Osteoblast (primary cell): ENCODE measurements around the gene AP4S1. TPM values are rescaled to one million over a fixed set of nuclear protein-coding genes. Genes with fewer than 3 reads are reported as not detected.
A peak's percentile ranks its signal among the peaks of the same experiment; 100 is the strongest.

Experiments
- DNase-seq: peaks from one replicate; pipeline ENCODE4 v3.0.0; 2011; ENCODE audit warnings: low spot score, mixed read lengths; ENCODE audit not compliant: insufficient read length; ENCODE audit errors: missing footprints
- H2AFZ ChIP-seq: 2 replicates; pipeline ENCODE4 v1.6.0; 2011; ENCODE audit warnings: mild to moderate bottlenecking, low read length
- H3K27ac ChIP-seq: 2 replicates; pipeline ENCODE4 v1.5.1; 2011; ENCODE audit warnings: mild to moderate bottlenecking, low read depth, low read length, moderate library complexity
- H3K27me3 ChIP-seq: 2 replicates; pipeline ENCODE4 v1.6.0; 2012; ENCODE audit warnings: mild to moderate bottlenecking, control low read depth, inconsistent platforms, low read length, moderate library complexity; ENCODE audit not compliant: insufficient read depth
- H3K36me3 ChIP-seq: 2 replicates; pipeline ENCODE4 v1.5.1; 2011; ENCODE audit warnings: mild to moderate bottlenecking, low read length, control low read depth, moderate library complexity; ENCODE audit not compliant: insufficient read depth
- H3K4me1 ChIP-seq: 2 replicates; pipeline ENCODE4 v1.5.1; 2011; ENCODE audit warnings: mild to moderate bottlenecking, low read length, control low read depth, moderate library complexity; ENCODE audit not compliant: insufficient read depth
- H3K4me2 ChIP-seq: 2 replicates; pipeline ENCODE4 v1.6.0; 2011; ENCODE audit warnings: mild to moderate bottlenecking, low read length; ENCODE audit not compliant: insufficient read depth
- H3K4me3 ChIP-seq: fragments of 200-600 bp; sonication (generic); 3 replicates; pipeline ENCODE4 v1.5.1; 2012; ENCODE audit warnings: mild to moderate bottlenecking, low read length, inconsistent platforms; ENCODE audit not compliant: insufficient read depth
- H3K79me2 ChIP-seq: 2 replicates; pipeline ENCODE4 v1.6.0; 2012; ENCODE audit warnings: mild to moderate bottlenecking, low read length, control low read depth, inconsistent platforms; ENCODE audit not compliant: insufficient read depth
- H3K9me3 ChIP-seq: 2 replicates; pipeline ENCODE4 v1.5.1; 2011; ENCODE audit warnings: low read depth, low read length, control low read depth
- H4K20me1 ChIP-seq: 2 replicates; pipeline ENCODE4 v1.6.0; 2012; ENCODE audit warnings: mild to moderate bottlenecking, low read length, control low read depth; ENCODE audit not compliant: insufficient read depth
- total RNA-seq: library from RNA; depleted of rRNA; stranded (reverse); fragments of >200 nt; gene quantifications from 2 replicates; pipeline ENCODE4 v1.2.3, GENCODE V29; 2012
- TF ChIP-seq, protein P1 (sequence below): IDR thresholded peaks from 2 replicates; pipeline ENCODE4 v1.5.1; 2011; ENCODE audit warnings: mild to moderate bottlenecking, low read depth, low read length, moderate library complexity; ENCODE audit errors: extremely low read depth

The AP4S1 gene
- total RNA-seq, 1 donor: 5.4 TPM

DNA sequence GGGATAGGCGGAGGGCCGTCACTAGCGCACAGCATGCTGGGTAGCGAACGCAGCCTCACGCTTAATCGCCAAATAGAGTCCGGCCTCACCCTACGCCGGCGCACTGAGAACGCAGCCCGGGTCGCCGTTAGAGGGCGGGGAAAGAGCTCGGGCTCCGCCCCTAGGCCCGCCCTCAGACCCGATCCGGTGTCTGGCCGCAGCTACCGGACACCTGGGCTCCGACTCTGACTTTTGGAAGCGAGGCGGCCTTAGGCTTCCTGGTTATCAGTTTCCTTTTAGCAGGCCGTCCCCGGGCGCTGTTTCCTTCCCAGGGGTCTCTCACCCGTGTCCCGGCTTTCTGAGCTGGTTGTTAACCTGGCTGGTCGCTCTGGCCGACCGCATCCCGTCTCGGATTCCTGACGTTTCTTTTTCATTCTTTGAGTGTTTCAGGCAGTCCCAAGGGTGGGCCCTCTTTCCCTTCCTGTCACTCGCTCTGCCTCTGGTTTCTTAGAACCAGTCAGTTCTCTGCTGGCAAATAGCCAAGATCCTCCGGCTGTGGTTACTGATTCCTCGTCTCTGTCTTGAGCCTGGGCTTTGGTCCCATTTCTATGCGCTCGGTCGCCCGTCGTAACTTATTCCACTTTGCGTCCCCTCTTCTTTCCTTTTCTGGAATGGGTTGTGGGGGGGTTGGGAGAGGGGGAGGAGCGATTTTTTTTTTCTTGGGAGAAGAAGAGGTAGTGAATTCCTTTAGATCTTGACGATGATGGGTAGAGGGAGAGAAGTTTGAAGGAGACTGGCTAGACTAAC lies 1.2 kb downstream of the AP4S1 start:
- TF ChIP-seq, protein P1, sequence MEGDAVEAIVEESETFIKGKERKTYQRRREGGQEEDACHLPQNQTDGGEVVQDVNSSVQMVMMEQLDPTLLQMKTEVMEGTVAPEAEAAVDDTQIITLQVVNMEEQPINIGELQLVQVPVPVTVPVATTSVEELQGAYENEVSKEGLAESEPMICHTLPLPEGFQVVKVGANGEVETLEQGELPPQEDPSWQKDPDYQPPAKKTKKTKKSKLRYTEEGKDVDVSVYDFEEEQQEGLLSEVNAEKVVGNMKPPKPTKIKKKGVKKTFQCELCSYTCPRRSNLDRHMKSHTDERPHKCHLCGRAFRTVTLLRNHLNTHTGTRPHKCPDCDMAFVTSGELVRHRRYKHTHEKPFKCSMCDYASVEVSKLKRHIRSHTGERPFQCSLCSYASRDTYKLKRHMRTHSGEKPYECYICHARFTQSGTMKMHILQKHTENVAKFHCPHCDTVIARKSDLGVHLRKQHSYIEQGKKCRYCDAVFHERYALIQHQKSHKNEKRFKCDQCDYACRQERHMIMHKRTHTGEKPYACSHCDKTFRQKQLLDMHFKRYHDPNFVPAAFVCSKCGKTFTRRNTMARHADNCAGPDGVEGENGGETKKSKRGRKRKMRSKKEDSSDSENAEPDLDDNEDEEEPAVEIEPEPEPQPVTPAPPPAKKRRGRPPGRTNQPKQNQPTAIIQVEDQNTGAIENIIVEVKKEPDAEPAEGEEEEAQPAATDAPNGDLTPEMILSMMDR: no peak
- peak overlapping the region; percentile 90 for H3K4me2 ChIP-seq
- H3K4me3 ChIP-seq: peak overlapping the region; percentile 93
- H4K20me1 ChIP-seq: peaks cover 22% of the 10 kb centered on the region
- H2AFZ ChIP-seq: peak overlapping the region; percentile 94
- H3K9me3 ChIP-seq: no peaks in the 10 kb centered on the region
- peak; percentile 91 for DNase-seq
- peaks cover 52% of the 10 kb centered on the region for H3K79me2 ChIP-seq
- peak overlapping the region; percentile 90 for H3K27ac ChIP-seq
- H3K27me3 ChIP-seq: no peaks in the 10 kb centered on the region
- peaks cover under 1% of the 10 kb centered on the region for H3K36me3 ChIP-seq
- H3K4me1 ChIP-seq: peaks cover 12% of the 10 kb centered on the region

DNA sequence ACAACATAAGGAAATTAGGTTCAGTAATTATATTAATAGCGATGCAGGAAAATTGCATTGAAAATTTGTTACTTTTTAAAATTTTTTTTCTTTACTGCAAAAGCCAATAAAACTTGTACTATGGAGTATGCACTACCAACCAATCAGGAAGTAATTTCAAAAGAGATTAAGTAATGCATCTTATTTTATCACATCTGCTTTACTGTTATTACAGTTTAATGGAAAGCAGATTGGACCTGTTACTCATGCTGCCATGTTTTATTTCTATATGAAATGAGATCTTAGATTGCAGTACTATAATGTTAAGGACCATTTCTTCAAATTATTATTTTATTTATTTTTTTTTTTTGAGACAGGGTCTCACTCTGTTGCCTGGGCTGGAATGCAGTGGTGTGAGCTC lies 2.4 kb downstream of the AP4S1 start:
- Histone ChIP-seq H4K20me1 (peaks cover 17% of the 10 kb centered on the region), H3K9me3 (no peaks in the 10 kb centered on the region), H3K4me2 (no peak overlapping the region), H3K4me3 (no peak overlapping the region), H2AFZ (no peak overlapping the region), H3K79me2 (peaks cover 41% of the 10 kb centered on the region), H3K36me3 (no peaks in the 10 kb centered on the region), H3K4me1 (peaks cover 12% of the 10 kb centered on the region), H3K27me3 (no peaks in the 10 kb centered on the region), H3K27ac (no peak overlapping the region)
- no peak for DNase-seq
- TF ChIP-seq, protein P1: no peak

DNA sequence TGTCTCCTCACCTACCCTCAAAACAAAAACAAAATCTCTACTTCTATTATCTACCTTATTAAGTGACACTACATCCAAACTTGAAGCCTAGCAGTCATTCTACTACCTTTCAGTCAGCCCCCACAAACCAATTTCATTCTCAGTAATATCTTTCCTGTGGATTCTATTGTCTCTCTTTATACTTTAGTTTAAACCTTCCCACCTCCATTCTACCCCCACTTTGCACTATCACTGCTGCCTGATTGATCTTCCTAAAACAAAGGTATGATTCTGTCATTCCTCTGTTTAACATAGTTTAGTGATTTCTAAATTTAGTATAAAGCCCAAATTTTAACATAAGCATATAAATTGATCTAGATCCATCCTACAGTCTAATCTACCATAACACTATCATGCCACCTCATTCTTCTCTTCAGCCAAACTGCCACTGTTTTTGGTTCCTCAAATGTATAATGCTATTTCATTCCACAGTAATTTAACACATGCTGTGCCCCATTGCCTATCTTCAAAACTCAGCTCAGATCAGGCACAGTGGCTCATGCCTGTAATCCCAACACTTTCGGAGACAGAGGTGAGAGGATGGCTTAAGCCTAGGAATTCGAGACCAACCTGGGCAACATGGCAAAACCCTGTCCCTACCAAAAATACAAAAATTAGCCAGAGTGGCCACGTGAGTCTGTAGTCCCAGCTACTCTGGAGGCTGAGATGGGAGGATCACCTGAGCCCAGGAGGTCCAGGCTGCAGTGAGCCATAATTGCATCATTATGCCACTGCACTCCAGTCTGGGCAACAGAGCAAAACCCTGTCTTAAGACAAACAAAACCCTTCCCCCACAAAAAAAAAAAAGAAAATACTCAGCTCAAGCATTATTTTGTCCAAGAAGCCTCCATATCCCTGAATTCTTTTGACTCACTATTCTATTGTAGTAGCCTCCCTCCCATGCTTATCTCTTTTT lies 3.8 kb downstream of the AP4S1 start:
- H3K79me2 ChIP-seq: peaks cover 26% of the 10 kb centered on the region

More for the DNA sequence above, 3.8 kb downstream of the AP4S1 start:
- no peak overlapping the region for H3K4me3 ChIP-seq
- no peak overlapping the region for H3K4me2 ChIP-seq
- TF ChIP-seq, protein P1: no peak
- no peaks in the 10 kb centered on the region for H3K9me3 ChIP-seq
- H3K36me3 ChIP-seq: no peaks in the 10 kb centered on the region
- H3K27me3 ChIP-seq: no peaks in the 10 kb centered on the region
- peaks cover 9% of the 10 kb centered on the region for H3K4me1 ChIP-seq
- H3K27ac ChIP-seq: no peak overlapping the region
- H4K20me1 ChIP-seq: peaks cover 7% of the 10 kb centered on the region
- no peak overlapping the region for H2AFZ ChIP-seq
- peak; percentile 55 for DNase-seq
